Measurements from ENCODE around the gene B3GNT7. TPM values are rescaled to one million over a fixed set of nuclear protein-coding genes. Genes with fewer than 3 reads are reported as not detected.
"Not testable (repeated sequence)": the region's sequence is repeated elsewhere in the genome, so short reads cannot be mapped to it uniquely, and the experiment has no call there.

B3GNT7 gene
- total RNA-seq, 2 donors from 2014 or later, result 0.07 to 0.43 TPM

DNA sequence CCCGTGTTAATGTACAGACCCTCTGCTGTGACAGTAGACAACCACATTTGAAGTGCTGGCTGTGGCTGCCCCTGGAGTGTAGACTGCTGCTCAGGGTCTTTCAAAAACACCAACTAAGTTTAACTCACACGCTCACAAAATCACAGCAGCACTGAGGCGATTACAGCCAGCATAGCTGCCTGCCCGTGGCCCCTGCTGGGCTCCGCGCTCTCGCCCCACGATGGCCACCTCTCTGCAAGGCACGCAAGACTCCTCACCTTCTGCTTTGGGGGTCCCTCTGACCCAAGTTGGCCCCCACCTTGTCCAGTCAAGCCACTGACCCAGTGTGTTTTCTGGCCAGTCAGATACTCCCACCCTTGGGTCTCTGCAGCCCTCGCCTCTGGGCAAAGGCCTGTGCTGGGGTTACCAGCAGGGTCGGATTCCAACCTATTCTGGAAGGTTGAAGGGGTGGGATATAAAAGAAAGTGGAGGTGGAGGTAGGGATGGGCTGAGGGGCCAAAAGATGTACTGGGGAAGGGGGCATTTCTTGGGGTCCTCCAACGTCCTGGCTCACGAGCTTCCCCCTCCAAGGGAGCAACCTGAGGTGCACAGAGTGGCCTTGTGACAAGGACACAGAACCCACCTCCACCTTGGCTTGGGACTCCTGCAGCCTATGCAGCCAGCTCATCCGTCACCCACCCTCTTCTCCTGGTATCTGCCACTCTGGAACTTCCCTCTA is 2.9 kb upstream of the B3GNT7 start:
- Mint-ChIP-seq H3K27ac (peak overlapping the region in 1 of 2 donors; percentile 71), H3K36me3 (no peaks in the 10 kb centered on the region), H3K9me3 (no peaks in the 10 kb centered on the region)
- DNase-seq (ENCODE audit: low spot score in 2 of 2) (no peak), ATAC-seq (no peak)

DNA sequence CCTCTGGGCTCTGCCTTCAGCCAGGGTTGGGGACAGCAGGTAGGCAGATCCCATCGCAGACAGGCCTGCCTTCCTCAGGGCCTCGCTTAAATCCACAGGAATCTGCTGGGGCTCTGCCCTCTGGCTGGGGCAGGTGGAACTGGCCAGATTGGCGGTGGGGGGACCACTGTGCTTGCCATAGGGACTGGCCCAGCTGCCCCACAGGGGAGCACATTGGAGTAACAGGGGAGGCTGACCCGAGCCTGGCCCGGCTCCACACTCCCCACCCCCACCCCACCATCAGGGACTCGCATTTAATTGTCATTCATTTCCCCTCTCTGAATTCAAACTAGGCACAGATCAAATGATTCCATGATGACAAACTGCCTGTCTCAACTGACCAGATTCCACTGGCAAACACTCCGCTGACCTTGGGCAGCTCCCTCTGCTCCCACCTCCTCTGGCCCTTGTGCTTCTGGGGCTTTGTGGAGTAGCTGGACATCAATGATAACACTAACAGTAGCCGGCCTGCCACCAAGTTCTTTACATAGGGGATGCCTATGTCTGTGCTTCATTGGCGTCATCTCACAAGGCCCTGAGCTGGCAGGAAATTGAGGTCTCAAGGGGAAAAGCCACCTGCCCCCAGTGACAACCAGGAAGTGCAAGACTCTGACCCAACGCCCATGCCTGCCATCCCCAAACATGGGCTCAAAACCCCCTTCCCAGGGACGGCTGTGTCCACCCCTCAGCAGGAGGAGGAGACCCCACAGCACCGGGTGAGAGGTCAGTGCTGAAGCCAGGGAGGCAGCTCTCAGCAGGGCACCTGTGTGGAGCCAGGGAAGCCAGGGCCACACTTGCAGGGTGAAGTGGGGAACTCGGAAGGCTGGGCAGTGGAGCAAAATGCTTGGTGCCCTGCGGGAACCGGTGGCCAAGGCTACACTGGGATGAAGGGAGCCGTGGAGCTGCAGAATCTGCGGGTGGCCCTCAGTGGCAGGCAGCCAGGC is 2.1 kb upstream of the B3GNT7 start:
- H3K36me3 Mint-ChIP-seq, result no peaks in the 10 kb centered on the region
- H3K27ac Mint-ChIP-seq, result peak overlapping the region; percentile 71 to 90
- H3K9me3 Mint-ChIP-seq, result no peaks in the 10 kb centered on the region
- DNase-seq (ENCODE audit: low spot score in 2 of 2), result no peak
- peak in 1 of 2 donors; percentile 72 for ATAC-seq

DNA sequence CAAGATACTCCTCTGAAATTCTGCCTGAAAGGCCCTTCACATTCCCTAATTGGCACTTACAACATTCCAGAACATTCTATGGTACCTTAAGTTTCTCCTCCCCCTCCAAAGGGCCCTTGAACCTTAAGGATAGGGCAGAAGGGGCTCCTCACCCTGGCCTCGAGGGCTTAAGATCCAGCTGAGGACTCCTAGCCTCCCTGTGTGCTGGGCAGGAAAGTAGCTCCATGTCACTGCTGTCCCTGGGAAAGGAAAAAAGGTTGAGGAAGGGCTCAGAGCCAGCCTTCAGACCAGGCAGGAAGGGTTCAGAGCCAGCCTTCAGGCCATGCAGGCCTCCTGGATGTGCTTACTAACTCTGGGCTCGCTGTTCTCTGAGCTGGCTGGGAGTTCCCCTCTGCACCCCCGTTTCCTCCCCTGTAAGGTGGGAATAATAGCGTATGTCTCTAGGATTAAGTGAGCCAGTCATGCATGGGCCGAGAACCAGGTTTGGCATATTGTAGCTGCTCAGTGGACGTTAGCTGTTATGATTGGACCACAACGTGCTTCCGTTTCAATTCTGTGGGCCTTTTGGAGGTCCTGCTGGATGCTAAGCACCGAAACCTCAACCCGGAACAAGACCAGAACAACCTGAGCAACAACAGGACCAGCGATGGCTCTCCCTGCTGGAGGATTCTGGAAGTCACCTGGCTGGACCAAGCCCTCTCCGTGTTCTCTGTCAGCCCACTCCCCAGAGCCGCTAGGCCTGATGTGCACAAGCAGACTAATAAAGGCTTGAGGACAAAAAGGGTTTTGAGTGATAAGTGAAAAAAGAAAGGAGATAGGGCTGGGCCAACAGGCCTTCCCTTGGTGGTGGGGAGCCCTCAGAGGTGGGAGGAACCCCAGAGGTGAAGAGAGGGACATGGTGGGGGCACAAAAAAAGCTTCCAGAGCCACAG is 1.0 kb upstream of the B3GNT7 start:
- ATAC-seq (no peak), DNase-seq (ENCODE audit: low spot score in 2 of 2) (no peak)
- H3K9me3 Mint-ChIP-seq, result no peaks in the 10 kb centered on the region
- H3K27ac Mint-ChIP-seq, result no peak overlapping the region
- H3K36me3 Mint-ChIP-seq, result no peaks in the 10 kb centered on the region

DNA sequence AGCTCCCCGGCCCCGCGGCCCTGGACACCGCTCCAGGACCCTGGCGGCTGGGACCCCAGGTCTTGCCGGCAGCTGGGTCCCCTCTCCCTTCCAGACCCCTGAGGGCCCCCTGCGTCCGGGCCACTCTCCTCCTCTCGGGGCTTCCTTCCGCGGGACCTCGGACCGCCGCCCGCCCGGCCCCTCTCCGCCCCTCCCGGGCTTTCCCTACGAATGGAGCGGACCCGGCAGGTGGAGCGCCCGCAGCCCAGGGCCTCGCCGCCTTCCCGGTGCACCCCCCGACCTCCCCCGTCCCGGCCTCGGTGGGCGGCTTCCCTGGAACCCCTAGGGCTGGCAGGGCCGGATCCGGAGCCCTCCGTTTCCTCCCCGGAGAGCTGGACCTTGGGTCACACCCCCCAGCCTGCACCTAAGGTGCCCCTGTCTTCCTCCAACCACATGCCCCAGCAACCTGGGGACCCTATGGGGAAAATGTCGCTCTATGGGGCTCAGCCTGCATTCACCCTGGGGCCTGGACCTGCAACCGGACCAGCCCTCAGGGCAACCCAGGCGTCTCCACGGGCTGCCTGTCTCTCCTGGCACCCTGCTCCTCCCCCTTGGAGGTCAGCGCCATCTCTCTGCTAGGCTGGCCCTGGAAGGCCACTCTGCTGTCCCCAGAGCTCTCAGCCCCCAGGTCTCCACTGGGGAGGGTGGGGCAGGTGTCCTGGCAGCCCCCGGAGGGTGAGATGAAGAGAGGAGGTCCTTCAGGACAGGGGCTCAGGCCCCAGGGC is 730 bp downstream of the B3GNT7 start:
- ATAC-seq, result no peak
- Mint-ChIP-seq H3K9me3 (no peaks in the 10 kb centered on the region), H3K36me3 (no peaks in the 10 kb centered on the region), H3K27ac (no peak overlapping the region)
- DNase-seq (ENCODE audit: low spot score in 2 of 2), result no peak

DNA sequence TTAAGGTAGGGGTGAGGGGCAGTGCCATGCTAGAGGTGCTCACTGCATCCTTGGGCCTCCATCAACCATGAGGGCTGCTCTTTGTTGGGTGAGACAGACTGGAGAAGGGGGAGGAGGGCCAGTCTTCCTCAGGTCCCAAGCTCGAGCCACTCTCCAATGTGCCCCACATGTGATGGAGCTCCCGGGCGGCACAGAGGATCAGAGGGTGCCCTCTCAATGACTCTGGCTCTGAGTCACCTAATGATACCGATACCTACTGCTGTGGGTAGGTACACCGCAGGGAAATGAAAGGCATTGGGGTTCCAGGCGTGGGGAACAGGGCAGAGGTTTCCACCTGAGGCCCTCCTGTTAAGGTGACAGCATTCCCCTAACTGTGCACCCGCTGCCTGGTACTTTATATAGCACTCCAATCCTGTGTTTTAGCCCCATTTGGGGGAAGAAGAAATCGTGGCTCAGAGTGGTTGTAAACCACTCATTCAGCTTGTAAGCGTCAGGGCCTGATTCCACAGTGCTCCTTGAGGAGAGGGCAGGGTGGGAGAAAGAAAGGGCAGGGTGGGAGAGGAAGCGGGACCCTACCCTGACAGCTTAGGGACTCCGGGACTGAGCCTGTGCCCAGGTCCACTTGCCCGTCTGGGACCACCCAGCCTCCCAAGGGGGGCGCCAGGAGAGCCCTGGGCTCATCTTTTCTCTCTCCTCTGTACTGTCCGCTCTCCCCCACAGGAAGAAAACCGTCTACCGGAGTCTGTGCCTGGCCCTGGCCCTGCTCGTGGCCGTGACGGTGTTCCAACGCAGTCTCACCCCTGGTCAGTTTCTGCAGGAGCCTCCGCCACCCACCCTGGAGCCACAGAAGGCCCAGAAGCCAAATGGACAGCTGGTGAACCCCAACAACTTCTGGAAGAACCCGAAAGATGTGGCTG is 1.8 kb downstream of the B3GNT7 start:
- DNase-seq (ENCODE audit: low spot score in 2 of 2) (no peak), ATAC-seq (peak; percentile 65 to 66)
- Mint-ChIP-seq H3K9me3 (no peaks in the 10 kb centered on the region), H3K36me3 (no peaks in the 10 kb centered on the region), H3K27ac (no peak overlapping the region)

DNA sequence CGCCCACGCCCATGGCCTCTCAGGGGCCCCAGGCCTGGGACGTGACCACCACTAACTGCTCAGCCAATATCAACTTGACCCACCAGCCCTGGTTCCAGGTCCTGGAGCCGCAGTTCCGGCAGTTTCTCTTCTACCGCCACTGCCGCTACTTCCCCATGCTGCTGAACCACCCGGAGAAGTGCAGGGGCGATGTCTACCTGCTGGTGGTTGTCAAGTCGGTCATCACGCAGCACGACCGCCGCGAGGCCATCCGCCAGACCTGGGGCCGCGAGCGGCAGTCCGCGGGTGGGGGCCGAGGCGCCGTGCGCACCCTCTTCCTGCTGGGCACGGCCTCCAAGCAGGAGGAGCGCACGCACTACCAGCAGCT is 2.4 kb downstream of the B3GNT7 start:
- DNase-seq (ENCODE audit: low spot score in 2 of 2) (no peak), ATAC-seq (no peak)
- no peak overlapping the region for H3K27ac Mint-ChIP-seq
- H3K9me3 Mint-ChIP-seq, result no peaks in the 10 kb centered on the region
- no peaks in the 10 kb centered on the region for H3K36me3 Mint-ChIP-seq

DNA sequence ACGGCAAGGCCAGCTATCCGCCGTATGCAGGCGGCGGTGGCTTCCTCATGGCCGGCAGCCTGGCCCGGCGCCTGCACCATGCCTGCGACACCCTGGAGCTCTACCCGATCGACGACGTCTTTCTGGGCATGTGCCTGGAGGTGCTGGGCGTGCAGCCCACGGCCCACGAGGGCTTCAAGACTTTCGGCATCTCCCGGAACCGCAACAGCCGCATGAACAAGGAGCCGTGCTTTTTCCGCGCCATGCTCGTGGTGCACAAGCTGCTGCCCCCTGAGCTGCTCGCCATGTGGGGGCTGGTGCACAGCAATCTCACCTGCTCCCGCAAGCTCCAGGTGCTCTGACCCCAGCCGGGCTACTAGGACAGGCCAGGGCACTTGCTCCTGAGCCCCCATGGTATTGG is 3.1 kb downstream of the B3GNT7 start:
- H3K9me3 Mint-ChIP-seq, result no peaks in the 10 kb centered on the region
- ATAC-seq (no peak), DNase-seq (ENCODE audit: low spot score in 2 of 2) (no peak)
- no peaks in the 10 kb centered on the region for H3K36me3 Mint-ChIP-seq
- H3K27ac Mint-ChIP-seq, result no peak overlapping the region

DNA sequence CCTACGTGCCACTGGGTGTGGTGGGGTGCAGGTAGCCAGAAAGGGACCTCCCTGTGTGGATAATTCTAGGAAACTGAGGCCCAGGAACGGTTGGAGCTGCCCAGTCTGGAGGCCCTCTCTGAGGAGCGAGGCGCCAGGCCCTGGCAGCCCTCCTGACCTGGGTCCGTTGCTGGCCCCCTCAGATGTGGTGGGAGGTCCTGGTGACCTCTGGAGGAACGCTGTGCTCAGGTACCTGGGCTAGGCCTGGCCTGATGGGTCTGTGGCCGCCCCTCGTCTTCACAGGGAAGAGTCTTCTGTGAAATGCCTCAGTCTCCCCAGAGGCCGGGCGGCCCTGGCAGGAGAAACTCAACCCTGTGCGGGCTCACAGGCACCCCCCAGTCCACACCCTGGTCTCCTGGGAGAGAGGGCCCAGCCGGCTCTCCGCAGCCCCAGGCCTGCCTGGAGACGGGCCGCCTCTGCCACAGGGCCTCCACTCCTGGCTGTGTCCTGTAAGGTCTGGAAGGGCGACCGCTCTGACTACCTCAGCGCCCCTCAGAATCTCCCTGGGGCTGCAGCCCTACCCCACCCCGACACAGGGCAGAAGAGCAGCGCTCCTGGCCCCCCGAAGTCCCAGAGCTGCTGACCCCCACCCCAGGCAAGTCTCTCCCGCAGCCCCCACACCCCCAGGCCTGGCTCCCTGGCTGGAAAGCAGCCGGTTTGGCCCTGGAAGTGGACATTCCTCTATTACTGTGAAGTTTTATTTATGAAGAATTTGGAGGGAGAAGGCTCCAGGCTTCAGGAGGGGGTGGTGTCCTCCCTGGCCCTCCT is 3.7 kb downstream of the B3GNT7 start:
- H3K9me3 Mint-ChIP-seq, result no peaks in the 10 kb centered on the region
- no peaks in the 10 kb centered on the region for H3K36me3 Mint-ChIP-seq
- DNase-seq (ENCODE audit: low spot score in 2 of 2), result no peak
- no peak overlapping the region for H3K27ac Mint-ChIP-seq
- ATAC-seq, result no peak

DNA sequence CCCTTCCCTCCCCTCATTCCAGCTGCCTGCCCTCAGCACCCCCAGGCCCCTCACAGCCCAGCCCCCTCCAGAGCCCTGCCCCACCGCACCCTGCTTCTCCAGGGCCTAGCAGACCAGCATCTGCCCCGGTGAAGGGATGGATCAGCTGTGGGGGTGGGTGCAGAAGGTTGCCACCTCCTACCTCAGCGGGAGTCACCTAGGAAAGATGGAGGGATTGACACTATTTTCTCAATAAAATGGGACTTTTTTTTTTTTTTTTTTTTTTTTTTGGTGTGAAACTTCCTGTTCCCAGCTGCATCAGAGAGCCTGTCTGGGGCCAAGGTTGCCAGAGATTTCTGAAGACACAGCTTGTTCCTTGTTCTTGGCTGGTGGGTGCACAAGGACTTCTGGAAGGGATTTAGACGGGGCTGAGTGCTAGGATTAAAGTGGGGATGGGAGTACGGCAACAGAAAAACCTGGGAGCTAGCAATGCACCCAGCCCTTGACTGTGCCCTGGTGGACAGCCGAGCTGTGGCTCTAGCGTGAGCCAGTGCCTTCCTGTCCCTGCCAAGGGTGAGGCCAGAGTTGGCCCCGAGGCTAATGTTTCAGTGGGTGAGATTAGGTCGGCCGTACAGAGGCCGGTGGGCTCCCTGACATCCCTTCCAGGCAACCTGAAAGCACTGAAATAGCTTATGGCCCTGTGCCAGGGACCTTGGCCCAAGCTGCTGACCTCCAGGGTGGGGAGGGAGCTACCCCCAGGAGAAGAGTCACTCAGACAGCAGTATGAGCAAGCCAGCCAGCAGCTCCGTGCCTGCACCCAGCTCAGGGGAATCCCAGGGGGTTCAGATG is 4.6 kb downstream of the B3GNT7 start:
- H3K9me3 Mint-ChIP-seq, result no peaks in the 10 kb centered on the region
- no peaks in the 10 kb centered on the region for H3K36me3 Mint-ChIP-seq
- DNase-seq (ENCODE audit: low spot score in 2 of 2), result no peak
- H3K27ac Mint-ChIP-seq, result no peak overlapping the region
- no peak for ATAC-seq

DNA sequence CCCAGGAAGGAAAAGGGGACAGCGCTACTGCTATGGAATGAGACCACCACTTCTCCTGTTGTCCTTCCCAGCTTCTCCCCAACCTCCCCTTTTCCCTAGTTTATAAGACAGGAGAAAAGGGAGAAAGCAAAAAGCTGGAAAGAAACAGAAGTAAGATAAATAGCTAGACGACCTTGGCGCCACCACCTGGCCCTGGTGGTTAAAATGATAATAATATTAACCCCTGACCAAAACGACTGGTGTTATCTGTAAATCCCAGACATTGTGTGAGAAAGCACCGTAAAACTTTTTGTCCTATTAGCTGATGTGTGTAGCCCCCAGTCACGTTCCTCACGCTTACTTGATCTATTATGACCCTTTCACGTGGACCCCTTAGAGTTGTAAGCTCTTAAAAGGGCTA is 5.2 kb downstream of the B3GNT7 start:
- H3K9me3 Mint-ChIP-seq; H3K36me3 Mint-ChIP-seq; ATAC-seq; DNase-seq (ENCODE audit: low spot score in 2 of 2); H3K27ac Mint-ChIP-seq: not testable (repeated sequence)

DNA sequence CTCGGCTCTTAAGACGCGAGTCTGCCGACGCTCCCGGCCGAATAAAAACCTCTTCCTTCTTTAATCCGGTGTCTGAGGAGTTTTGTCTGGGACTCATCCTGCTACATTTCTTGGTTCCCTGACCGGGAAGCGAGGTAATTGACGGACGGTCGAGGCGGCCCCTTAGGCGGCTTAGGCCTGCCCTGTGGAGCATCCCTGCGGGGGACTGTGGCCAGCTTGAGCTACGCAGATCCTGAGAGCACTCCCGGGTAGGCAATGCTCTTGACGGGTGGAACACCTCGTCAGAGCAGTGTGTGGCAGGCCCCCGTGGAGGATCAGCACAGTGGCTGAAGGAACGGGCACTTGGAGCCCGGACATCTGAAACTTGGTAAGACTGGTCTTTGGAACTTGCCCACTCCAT is 5.6 kb downstream of the B3GNT7 start:
- ATAC-seq; H3K27ac Mint-ChIP-seq; H3K36me3 Mint-ChIP-seq; DNase-seq (ENCODE audit: low spot score in 2 of 2); H3K9me3 Mint-ChIP-seq: not testable (repeated sequence)

DNA sequence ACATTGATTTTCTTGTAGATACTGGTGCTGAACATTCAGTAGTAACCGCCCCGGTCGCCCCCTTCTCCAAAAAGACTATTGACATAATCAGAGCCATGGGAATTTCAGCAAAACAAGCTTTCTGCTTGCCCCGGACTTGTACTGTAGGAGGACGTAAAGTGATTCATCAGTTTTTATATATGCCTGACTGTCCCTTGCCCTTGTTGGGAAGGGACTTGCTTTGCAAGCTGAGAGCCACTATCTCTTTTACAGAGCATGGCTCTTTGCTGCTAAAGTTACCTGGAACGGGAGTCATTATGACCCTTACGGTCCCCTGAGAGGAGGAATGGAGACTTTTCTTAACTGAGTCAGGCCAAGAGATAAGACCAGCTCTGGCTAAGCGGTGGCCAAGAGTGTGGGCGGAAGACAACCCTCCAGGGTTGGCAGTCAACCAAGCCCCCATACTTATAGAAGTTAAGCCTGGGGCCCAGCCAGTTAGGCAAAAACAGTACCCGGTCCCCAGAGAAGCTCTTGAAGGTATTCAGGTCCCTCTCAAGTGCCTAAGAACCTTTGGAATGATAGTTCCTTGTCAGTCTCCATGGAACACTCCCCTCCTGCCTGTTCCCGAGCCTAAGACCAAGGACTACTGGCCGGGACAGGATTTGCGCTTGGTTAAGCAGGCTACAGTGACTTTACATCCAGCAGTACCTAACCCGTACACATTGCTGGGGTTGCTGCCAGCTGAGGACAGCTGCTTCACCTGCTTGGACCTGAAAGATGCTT is 8.1 kb downstream of the B3GNT7 start:
- not testable (repeated sequence) for DNase-seq (ENCODE audit: low spot score in 2 of 2); H3K36me3 Mint-ChIP-seq; ATAC-seq; H3K9me3 Mint-ChIP-seq; H3K27ac Mint-ChIP-seq

DNA sequence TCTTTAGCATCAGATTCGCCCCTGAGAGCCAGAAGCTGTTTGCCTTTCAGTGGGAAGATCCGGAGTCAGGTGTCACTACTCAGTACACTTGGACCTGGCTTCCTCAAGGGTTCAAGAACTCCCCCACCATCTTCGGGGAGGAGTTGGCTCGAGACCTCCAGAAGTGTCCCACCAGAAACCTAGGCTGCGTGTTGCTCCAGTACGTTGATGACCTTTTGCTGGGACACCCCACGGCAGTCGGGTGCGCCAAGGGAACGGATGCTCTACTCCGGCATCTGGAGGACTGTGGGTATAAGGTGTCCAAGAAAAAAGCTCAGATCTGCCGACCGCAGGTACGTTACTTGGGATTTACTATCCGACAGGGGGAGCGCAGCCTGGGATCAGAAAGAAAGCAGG is 8.7 kb downstream of the B3GNT7 start:
- not testable (repeated sequence) for H3K9me3 Mint-ChIP-seq; H3K36me3 Mint-ChIP-seq; ATAC-seq; H3K27ac Mint-ChIP-seq; DNase-seq (ENCODE audit: low spot score in 2 of 2)
